ENCODE measurements around the gene GABBR2. TPM values are rescaled to one million over a fixed set of nuclear protein-coding genes. Genes with fewer than 3 reads are reported as not detected.

GABBR2 gene
- total and polyA plus RNA-seq, 9 of the 15 experiments (the other 6 are each of a cell fraction or from before 2014, with no cell fraction given), result 0.15 to 1.9 (median 0.32) TPM

- TF ChIP-seq SP1 (CRISPR knock-in tag; IDR thresholded peaks at IDR 0.05) (no peak), YY1 (IDR thresholded peaks at IDR 0.05; ENCODE audit: borderline replicate concordance in 1 of 3, control insufficient read depth in 1 of 3, extremely low read depth in 1 of 3, insufficient read depth in 3 of 3, insufficient read length in 1 of 3, insufficient replicate concordance in 2 of 3, low read depth in 1 of 3, low read length in 2 of 3) (peak in 2 of 3 experiments; percentile 11 to 38), DACH1 (IDR thresholded peaks at IDR 0.05; ENCODE audit: partially characterized antibody) (peak; percentile 43), ZFP91 (CRISPR knock-in tag; IDR thresholded peaks at IDR 0.05) (no peak), RBM15 (IDR thresholded peaks at IDR 0.05; ENCODE audit: insufficient read depth, low read length) (no peak), SRSF7 (optimal IDR thresholded peaks at IDR 0.05; ENCODE audit: low read depth, low read length) (no peak), ETS2 (tag; IDR thresholded peaks at IDR 0.05; ENCODE audit: borderline replicate concordance, poor library complexity, severe bottlenecking) (no peak), PML (IDR thresholded peaks at IDR 0.05; ENCODE audit: low read length) (no peak), ZNF583 (CRISPR knock-in tag; IDR thresholded peaks at IDR 0.05) (peak; percentile 60), CTCFL (IDR thresholded peaks at IDR 0.05; ENCODE audit: borderline replicate concordance, insufficient read depth, low read depth, low read length, poor library complexity, severe bottlenecking) (no peak), ATF7 (IDR thresholded peaks at IDR 0.05) (peak; percentile 77; the same call in 1 of the 2 replicates), ZBED1 (IDR thresholded peaks at IDR 0.05) (0 out of 2 replicates have a peak, but pooled peaks have one; percentile 31), CREBBP (IDR thresholded peaks at IDR 0.05; ENCODE audit: low read depth, low read length) (no peak), MECOM (CRISPR knock-in tag; IDR thresholded peaks at IDR 0.05) (no peak), TAF15 (IDR thresholded peaks at IDR 0.05; ENCODE audit: low read depth, low read length) (no peak), ZNF232 (CRISPR knock-in tag; IDR thresholded peaks at IDR 0.05) (no peak), PRDM10 (IDR thresholded peaks at IDR 0.05; ENCODE audit: partially characterized antibody) (peak; percentile 82), MCM2 (IDR thresholded peaks at IDR 0.05; ENCODE audit: low read depth) (no peak), NFE2 (IDR thresholded peaks at IDR 0.05; ENCODE audit: low read depth) (peak; percentile 99), IRF2 (CRISPR knock-in tag; IDR thresholded peaks at IDR 0.05) (no peak)
Observed at GRCh38 chr9:98575379-98576346, 133.1 kb downstream of the GABBR2 start (continued).

Measured in K562 (cell line).